ENCODE data around the gene NR0B2.
"Not testable (repeated sequence)": the region's sequence is repeated elsewhere in the genome, so short reads cannot be mapped to it uniquely, and the experiment has no call there.

Gene NR0B2

GRCh38 chr1:26887125-26887524 lies 26.6 kb downstream of the NR0B2 start:
- DNase-seq, result no peak

GRCh38 chr1:26882696-26883463 lies 30.9 kb downstream of the NR0B2 start:
- DNase-seq, result no peak

GRCh38 chr1:26881611-26882010 lies 32.2 kb downstream of the NR0B2 start:
- DNase-seq, result not testable (repeated sequence)

- no peak for DNase-seq
These were observed 34.0 kb downstream of the NR0B2 start for GRCh38 chr1:26879793-26880192.

GRCh38 chr1:26877326-26877725 lies 36.4 kb downstream of the NR0B2 start:
- no peak for DNase-seq

GRCh38 chr1:26874896-26875295 lies 38.9 kb downstream of the NR0B2 start:
- DNase-seq, result no peak

GRCh38 chr1:26873097-26873496 lies 40.7 kb downstream of the NR0B2 start:
- not testable (repeated sequence) for DNase-seq

- DNase-seq, result peak; percentile 93
These were observed 48.9 kb downstream of the NR0B2 start for GRCh38 chr1:26864610-26865480.

- DNase-seq, result no peak
These were observed 50.1 kb downstream of the NR0B2 start for GRCh38 chr1:26863685-26864077.

GRCh38 chr1:26862781-26863684 lies 50.7 kb downstream of the NR0B2 start, which contains the start of gene SFN:
Gene SFN, plus strand, starts transcription at chr1:26863149. Its CDS starts 64 bp downstream, at chr1:26863213.
- peak; percentile 80 to 84 for DNase-seq

GRCh38 chr1:26861889-26862378 lies 51.8 kb downstream of the NR0B2 start:
- no peak for DNase-seq

Data from SHP77 (cell line).